PC-9 (cell line): Measurements from ENCODE around the gene WSCD2. TPM values are rescaled to one million over a fixed set of nuclear protein-coding genes. Genes with fewer than 3 reads are reported as not detected.

ENCODE experiments used
- BruUV-seq: library from RNA; stranded (reverse); fragments of 400-500 nt; replicated peaks from 2 replicates; lab custom pipeline; 2021; lab: Mats Ljungman, UMichigan
- CTCF ChIA-PET: fragments of 300-600 bp; sonication (Branson Sonifier 250); formaldehyde crosslinking; loops from one replicate; lab custom pipeline; 2022; ENCODE audit warnings: antibody characterized with exemption; lab: Charles Lee
- POLR2A ChIA-PET: fragments of 300-600 bp; sonication (Branson Sonifier 250); formaldehyde crosslinking; loops from one replicate; lab custom pipeline; 2022; ENCODE audit warnings: antibody characterized with exemption; ENCODE audit not compliant: unreplicated experiment; lab: Charles Lee
- DNase-seq, 2 experiments: peaks; one replicate each; pipeline versions ENCODE4 v3.0.0 to v3.0.0-alpha.2; 2015 to 2022; ENCODE audit warnings: mixed read lengths in 1 of 2
- H2AFZ ChIP-seq: fragments of 200-600 bp; sonication (generic); 2 replicates; pipeline ENCODE4 v1.8.1; 2017; ENCODE audit warnings: antibody characterized with exemption
- H3F3A ChIP-seq: fragments of 200-600 bp; sonication (generic); 2 replicates; pipeline ENCODE4 v1.8.1; 2017; ENCODE audit warnings: antibody characterized with exemption, mild to moderate bottlenecking, low read depth; ENCODE audit not compliant: insufficient read depth
- H3K27ac ChIP-seq: fragments of 200-600 bp; sonication (generic); 2 replicates; pipeline ENCODE4 v1.6.1; 2016; ENCODE audit warnings: mixed run types
- H3K27me3 ChIP-seq: fragments of 200-600 bp; sonication (generic); 2 replicates; pipeline ENCODE4 v1.6.1; 2016; ENCODE audit warnings: low read depth, mixed run types; ENCODE audit not compliant: insufficient read depth
- H3K36me3 ChIP-seq: fragments of 200-600 bp; sonication (generic); 2 replicates; pipeline ENCODE4 v1.6.1; 2016; ENCODE audit warnings: low read depth, mixed run types
- H3K4me1 ChIP-seq: fragments of 200-600 bp; sonication (generic); replicated peaks from 2 replicates; pipeline ENCODE4 v1.6.1; 2016; ENCODE audit warnings: mixed run types; ENCODE audit not compliant: insufficient read depth
- H3K4me2 ChIP-seq: fragments of 200-600 bp; sonication (generic); 2 replicates; pipeline ENCODE4 v1.6.1; 2017; ENCODE audit warnings: mixed run types
- H3K4me3 ChIP-seq: fragments of 200-600 bp; sonication (generic); 2 replicates; pipeline ENCODE4 v1.6.1; 2016; ENCODE audit warnings: mixed run types
- H3K79me2 ChIP-seq: fragments of 200-600 bp; sonication (generic); 2 replicates; pipeline ENCODE4 v1.6.1; 2017; ENCODE audit warnings: low read depth, mixed run types
- H3K9me2 ChIP-seq: fragments of 200-600 bp; sonication (generic); 2 replicates; pipeline ENCODE4 v1.8.1; 2017; ENCODE audit warnings: mild to moderate bottlenecking; ENCODE audit not compliant: insufficient read depth
- H3K9me3 ChIP-seq: fragments of 200-600 bp; sonication (generic); 2 replicates; pipeline ENCODE4 v1.8.1; 2016; ENCODE audit warnings: low read depth; ENCODE audit not compliant: insufficient read depth
- H4K20me1 ChIP-seq: fragments of 200-600 bp; sonication (generic); 2 replicates; pipeline ENCODE4 v1.8.1; 2017; ENCODE audit not compliant: insufficient read depth
- EZH2 ChIP-seq: fragments of 200-600 bp; sonication (generic); IDR thresholded peaks from 2 replicates; pipeline ENCODE4 v1.8.0; 2017; ENCODE audit warnings: antibody characterized with exemption, low read depth
- intact Hi-C: fragments of 100-400 bp; cut with micrococcal nuclease; formaldehyde crosslinking; loops from one replicate; pipeline ENCODE4 v1.10.0; 2022; ENCODE audit not compliant: unreplicated experiment
- total RNA-seq: library from RNA; stranded (reverse); gene quantifications from 2 replicates; pipeline ENCODE4 v1.2.3, GENCODE V29; 2021
- TF ChIP-seq, protein P1 (sequence below): fragments of 200-600 bp; sonication (generic); conservative IDR thresholded peaks from 2 replicates; pipeline ENCODE4 v1.6.1; 2017; ENCODE audit warnings: mixed run types, antibody characterized with exemption, mild to moderate bottlenecking, moderate library complexity

WSCD2 gene
- total RNA-seq, 1 experiment from 2014 or later, result not detected

GRCh38 chr12:108284163-108284562 is 155.1 kb downstream of the WSCD2 start:
- intact Hi-C loops, result no loop called here
- Histone ChIP-seq H4K20me1 (no peaks in the 10 kb centered on the region), H3K4me1 (no peaks in the 10 kb centered on the region), H3F3A (no peaks in the 10 kb centered on the region), H3K4me2 (no peak overlapping the region), H3K36me3 (no peaks in the 10 kb centered on the region), H3K27me3 (peaks cover 41% of the 10 kb centered on the region; the same call in 1 of the 2 replicates), H3K79me2 (no peaks in the 10 kb centered on the region), H3K9me2 (no peaks in the 10 kb centered on the region), H3K9me3 (no peaks in the 10 kb centered on the region), H3K4me3 (no peak overlapping the region), H2AFZ (no peak overlapping the region), H3K27ac (no peak overlapping the region)
- POLR2A ChIA-PET, result no interaction called here
- DNase-seq, result no peak
- TF ChIP-seq, protein P1, sequence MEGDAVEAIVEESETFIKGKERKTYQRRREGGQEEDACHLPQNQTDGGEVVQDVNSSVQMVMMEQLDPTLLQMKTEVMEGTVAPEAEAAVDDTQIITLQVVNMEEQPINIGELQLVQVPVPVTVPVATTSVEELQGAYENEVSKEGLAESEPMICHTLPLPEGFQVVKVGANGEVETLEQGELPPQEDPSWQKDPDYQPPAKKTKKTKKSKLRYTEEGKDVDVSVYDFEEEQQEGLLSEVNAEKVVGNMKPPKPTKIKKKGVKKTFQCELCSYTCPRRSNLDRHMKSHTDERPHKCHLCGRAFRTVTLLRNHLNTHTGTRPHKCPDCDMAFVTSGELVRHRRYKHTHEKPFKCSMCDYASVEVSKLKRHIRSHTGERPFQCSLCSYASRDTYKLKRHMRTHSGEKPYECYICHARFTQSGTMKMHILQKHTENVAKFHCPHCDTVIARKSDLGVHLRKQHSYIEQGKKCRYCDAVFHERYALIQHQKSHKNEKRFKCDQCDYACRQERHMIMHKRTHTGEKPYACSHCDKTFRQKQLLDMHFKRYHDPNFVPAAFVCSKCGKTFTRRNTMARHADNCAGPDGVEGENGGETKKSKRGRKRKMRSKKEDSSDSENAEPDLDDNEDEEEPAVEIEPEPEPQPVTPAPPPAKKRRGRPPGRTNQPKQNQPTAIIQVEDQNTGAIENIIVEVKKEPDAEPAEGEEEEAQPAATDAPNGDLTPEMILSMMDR, result no peak
- TF ChIP-seq EZH2, result no peak
- CTCF ChIA-PET, result no interaction called here
- no TSS peak for BruUV-seq

DNA sequence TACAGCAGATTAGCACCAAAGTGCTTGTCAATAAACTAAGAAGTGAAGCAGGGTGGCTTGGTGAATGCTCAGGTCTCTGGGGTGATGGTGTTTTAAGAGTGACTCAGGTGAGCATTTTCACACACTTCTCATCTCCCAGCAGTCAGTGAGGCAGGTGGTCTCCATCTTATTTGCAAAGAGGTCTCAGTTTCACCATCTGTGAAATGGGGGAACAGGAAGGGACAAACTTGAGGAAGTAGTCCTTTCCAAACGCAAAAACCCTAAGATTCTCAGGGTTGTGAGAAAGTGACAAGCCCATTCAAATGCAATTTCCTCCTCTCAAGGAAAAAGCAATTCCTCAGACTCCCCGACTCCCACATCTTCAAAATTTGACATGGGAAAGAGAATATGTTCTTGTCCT is 155.9 kb downstream of the WSCD2 start:
- no TSS peak for BruUV-seq
- intact Hi-C loops, result no loop called here
- Histone ChIP-seq H4K20me1 (no peaks in the 10 kb centered on the region), H3K4me2 (no peak overlapping the region), H3K9me2 (no peaks in the 10 kb centered on the region), H3F3A (no peaks in the 10 kb centered on the region), H3K79me2 (no peaks in the 10 kb centered on the region), H3K36me3 (no peaks in the 10 kb centered on the region), H2AFZ (no peak overlapping the region), H3K27ac (no peak overlapping the region), H3K4me3 (no peak overlapping the region), H3K4me1 (no peaks in the 10 kb centered on the region), H3K9me3 (no peaks in the 10 kb centered on the region), H3K27me3 (peaks cover 41% of the 10 kb centered on the region; the same call in 1 of the 2 replicates)
- POLR2A ChIA-PET, result no interaction called here
- DNase-seq, result no peak
- TF ChIP-seq, protein P1, result no peak
- TF ChIP-seq EZH2, result no peak
- CTCF ChIA-PET, result no interaction called here

GRCh38 chr12:108287227-108287626 is 158.1 kb downstream of the WSCD2 start:
- no peak overlapping the region for H2AFZ ChIP-seq
- H4K20me1 ChIP-seq, result no peaks in the 10 kb centered on the region
- ChIA-PET CTCF (no interaction called here), POLR2A (no interaction called here)
- H3K9me3 ChIP-seq, result no peaks in the 10 kb centered on the region
- no peaks in the 10 kb centered on the region for H3F3A ChIP-seq
- TF ChIP-seq, protein P1, result no peak
- TF ChIP-seq EZH2, result no peak
- intact Hi-C loops, result no loop called here
- H3K79me2 ChIP-seq, result no peaks in the 10 kb centered on the region
- no peaks in the 10 kb centered on the region for H3K9me2 ChIP-seq
- BruUV-seq, result no TSS peak
- DNase-seq, result no peak
- no peaks in the 10 kb centered on the region for H3K36me3 ChIP-seq
- no peak overlapping the region for H3K27ac ChIP-seq
- H3K4me2 ChIP-seq, result no peak overlapping the region
- no peaks in the 10 kb centered on the region for H3K4me1 ChIP-seq
- peaks cover 50% of the 10 kb centered on the region; the same call in 1 of the 2 replicates for H3K27me3 ChIP-seq
- no peak overlapping the region for H3K4me3 ChIP-seq
